GM03348 (cell line): Measurements from ENCODE around the gene NISCH.
"Not testable (repeated sequence)": the region's sequence is repeated elsewhere in the genome, so short reads cannot be mapped to it uniquely, and the experiment has no call there.

Experiments
- DNase-seq: peaks from one replicate; pipeline ENCODE4 v3.0.0; 2012; ENCODE audit warnings: low spot score

NISCH gene

DNA sequence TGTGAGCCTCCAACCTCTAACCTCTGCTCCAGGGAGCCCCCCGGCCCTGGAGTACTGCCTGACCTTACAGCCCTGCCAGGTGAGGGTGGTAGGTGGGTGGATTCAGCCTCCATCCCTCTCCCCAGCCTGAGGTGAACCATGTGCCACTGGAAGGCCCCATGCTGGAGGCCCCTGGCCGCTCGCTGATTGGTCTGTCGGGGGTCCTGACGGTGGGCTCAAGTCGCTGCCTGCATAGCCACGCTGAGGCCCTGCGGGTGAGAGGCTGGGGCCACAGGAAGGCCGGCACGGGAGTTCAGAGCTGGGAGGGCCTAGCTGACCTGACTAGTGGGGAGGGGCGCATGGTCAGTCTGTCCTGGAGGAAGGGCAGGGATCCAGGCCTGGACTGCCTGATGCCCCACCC lies 59.2 kb downstream of the NISCH start:
- DNase-seq, result no peak

DNA sequence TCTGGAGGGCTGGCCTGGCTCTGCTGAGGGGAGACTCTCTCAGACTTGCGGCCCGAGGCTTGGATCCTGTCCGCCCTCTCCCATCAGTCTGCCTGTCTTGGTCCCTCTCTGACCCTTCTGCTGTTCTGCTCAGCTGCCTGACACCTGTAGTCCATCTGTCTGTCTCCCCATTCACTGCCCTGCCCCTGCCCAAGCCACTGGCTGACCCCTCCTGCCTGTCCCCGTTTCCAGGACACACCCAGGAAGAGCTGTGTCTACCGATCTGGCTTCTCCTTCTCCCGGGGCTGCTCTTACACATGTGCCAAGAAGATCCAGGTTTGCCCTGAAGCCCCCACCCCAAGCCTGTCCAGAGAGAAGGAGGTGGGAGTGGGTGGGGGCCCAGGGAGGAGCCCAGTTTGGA lies 59.8 kb downstream of the NISCH start:
- no peak for DNase-seq

DNA sequence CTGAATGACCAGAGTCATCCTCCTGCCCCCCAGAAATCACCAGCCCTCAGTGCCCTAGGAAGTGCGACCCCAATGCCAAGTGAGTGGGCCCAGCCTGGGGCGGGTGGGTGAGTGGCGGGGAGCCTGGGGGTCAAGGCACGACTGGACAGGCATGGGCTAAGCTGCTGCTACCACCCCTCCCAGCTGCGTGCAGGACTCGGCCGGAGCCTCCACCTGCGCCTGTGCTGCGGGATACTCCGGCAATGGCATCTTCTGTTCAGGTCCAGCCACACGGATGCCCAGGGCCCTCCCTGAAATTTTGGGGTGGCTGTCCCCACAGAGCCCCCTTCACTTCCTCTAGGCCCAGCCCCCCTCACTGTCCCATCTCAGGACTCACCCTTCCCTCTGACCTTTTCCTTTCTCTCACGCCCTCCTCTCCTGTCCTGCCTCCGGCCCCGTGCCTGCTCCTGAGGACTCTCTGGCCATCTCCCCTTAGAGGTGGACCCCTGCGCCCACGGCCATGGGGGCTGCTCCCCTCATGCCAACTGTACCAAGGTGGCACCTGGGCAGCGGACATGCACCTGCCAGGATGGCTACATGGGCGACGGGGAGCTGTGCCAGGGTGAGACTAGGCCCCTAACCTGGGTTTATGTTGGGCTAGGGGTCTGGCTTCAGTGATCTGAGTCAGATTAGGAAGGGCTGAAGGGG lies 61.2 kb downstream of the NISCH start:
- no peak for DNase-seq

DNA sequence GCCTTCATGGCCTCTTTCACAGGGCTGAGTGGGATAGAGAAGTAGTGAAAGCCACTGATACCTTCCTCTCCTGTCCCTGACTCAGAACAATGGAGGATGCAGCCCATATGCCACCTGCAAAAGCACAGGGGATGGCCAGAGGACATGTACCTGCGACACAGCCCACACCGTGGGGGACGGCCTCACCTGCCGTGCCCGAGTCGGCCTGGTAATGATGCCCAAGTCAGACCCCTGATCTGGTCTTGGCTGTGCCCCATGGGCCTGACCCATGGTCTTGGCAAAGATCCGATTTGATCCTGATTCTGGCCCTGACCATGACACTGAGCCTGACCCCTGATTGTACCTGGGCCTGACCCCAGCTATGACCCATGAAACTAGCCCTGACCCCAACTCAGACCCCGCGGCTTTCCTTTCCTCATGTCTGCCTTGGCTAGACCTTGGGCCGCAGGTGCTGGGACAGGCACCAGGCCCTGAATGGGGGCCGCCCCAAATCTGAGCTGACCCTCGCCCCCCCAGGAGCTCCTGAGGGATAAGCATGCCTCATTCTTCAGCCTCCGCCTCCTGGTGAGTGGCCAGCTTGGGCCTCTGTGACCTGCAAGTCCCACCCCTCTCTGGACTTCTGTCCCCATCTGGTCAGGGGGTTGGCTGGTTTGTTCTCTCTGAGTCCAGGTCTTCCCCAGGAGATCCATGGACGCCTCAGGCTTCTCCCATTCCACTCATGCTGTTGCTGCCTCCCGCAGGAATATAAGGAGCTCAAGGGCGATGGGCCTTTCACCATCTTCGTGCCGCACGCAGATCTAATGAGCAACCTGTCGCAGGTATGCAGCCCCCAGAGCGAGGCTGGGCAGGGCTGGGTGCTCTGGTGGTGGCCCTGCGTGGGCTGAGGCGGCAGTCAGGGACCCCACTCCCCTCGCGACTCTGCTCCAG lies 62.7 kb downstream of the NISCH start:
- DNase-seq, result no peak

GRCh38 chr3:52518723-52519444 lies 63.5 kb downstream of the NISCH start:
- DNase-seq, result peak; percentile 60

- no peak for DNase-seq
Observed at GRCh38 chr3:52519445-52520140, 64.2 kb downstream of the NISCH start.

GRCh38 chr3:52520141-52520667 lies 64.8 kb downstream of the NISCH start:
- DNase-seq, result no peak

DNA sequence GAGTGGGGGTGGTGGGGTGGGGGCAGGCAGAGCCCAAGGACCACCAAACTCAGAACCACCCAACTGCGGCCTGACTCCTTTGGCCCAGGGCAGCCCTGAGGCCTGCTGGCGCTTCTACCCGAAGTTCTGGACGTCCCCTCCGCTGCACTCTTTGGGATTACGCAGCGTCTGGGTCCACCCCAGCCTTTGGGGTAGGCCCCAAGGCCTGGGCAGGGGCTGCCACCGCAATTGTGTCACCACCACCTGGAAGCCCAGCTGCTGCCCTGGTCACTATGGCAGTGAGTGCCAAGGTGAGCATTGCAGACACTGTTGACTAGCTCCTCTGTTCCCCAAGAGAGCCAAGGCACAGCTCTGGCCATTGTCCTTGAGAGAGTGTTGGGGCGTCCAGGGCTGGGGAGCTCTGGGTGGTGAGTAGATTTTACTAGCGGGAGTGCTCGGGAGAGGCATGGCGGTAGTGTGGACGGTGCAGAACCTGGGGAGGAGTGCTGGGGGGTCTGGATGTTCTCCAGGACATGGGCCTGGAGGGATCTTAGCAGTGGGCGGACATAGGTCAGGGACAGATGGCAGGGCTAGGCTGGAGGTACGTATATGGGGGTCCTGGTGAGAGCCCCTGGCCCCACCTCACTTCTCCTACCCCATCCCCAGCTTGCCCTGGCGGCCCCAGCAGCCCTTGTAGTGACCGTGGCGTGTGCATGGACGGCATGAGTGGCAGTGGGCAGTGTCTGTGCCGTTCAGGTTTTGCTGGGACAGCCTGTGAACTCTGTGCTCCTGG lies 65.5 kb downstream of the NISCH start:
- DNase-seq, result no peak

GRCh38 chr3:52521488-52521824 lies 66.1 kb downstream of the NISCH start:
- no peak for DNase-seq

DNA sequence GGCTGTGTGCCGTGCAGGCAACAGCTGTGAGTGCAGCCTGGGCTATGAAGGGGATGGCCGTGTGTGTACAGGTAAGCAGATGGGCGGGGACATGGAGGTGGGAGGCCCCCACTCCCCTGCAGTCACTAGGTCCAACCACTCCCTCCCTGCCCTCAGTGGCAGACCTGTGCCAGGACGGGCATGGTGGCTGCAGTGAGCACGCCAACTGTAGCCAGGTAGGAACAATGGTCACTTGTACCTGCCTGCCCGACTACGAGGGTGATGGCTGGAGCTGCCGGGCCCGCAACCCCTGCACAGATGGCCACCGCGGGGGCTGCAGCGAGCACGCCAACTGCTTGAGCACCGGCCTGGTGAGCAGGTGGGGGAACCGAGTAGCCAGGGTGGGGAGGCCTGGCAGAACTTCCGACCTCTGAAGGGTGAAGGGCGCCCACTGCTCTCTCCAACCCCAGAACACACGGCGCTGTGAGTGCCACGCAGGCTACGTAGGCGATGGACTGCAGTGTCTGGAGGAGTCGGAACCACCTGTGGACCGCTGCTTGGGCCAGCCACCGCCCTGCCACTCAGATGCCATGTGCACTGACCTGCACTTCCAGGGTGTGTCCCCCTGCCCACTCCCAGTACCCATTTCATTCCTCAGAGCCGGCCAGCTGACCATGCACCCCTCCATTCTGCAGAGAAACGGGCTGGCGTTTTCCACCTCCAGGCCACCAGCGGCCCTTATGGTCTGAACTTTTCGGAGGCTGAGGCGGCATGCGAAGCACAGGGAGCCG lies 66.7 kb downstream of the NISCH start:
- no peak for DNase-seq

- no peak for DNase-seq
Observed at GRCh38 chr3:52522651-52523251, 67.3 kb downstream of the NISCH start.

- DNase-seq, result no peak
Observed at GRCh38 chr3:52523386-52524257, 68.2 kb downstream of the NISCH start.

DNA sequence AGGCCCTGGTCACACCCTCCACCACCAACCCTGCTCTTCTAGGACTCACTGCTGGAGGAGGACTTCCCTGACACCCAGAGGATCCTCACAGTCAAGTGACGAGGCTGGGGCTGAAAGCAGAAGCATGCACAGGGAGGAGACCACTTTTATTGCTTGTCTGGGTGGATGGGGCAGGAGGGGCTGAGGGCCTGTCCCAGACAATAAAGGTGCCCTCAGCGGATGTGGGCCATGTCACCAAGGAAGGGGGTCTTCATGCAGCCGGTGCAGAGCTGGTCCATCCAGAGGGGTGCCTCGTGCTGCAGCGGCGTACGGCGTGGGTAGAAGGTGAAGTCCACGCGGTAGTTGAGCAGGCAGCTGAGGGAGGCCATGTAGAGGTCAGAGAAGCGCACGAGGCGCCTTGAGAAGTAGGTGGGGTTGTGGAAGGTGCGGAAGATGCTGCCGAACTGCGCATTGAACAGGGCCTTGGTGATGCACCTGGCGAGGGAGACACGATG lies 68.9 kb downstream of the NISCH start:
- DNase-seq, result no peak

- no peak for DNase-seq
Observed at GRCh38 chr3:52524752-52525679, 69.6 kb downstream of the NISCH start.

DNA sequence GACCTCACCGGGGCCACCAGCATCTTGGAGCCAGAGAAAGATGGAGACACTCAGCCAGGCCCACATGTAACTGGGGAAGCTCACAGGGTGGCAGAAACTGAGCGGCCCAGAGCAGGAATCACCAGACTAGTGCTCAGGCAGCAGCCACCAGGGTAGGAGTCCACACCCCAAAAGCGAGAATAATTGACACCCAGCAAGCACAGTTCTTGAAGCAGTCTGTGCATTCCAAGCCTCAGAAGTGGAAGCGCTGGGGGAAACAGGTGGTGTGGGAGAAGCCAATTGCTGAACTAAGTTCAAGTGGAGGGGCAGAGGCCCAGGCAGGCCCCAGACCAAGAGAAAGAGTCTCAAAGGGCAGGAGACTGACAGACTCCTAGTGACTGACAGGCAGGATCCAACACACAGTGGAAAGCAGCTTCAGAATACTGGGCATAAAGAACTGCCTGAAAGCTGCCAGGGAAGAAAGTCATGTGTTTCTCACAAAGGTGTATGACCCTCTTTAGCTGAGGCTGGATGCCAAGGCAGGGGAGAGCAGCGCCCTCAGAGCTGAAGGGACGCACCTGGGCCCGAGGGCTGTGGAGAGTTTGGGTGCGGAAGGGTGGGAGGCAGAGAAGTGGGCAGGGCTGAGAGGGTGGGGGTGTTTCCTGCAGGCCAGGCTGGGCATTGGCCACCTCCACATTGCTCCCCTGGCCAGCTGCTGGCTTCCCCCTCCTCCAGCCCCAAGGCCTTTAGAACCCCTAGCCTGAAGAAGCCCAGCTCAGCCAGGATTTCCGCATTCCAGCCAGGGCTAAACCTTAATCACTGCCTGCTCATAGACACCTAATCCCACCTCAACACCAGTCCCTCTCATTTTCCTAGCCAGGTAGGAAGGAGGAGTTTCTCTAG lies 70.5 kb downstream of the NISCH start:
- no peak for DNase-seq

DNA sequence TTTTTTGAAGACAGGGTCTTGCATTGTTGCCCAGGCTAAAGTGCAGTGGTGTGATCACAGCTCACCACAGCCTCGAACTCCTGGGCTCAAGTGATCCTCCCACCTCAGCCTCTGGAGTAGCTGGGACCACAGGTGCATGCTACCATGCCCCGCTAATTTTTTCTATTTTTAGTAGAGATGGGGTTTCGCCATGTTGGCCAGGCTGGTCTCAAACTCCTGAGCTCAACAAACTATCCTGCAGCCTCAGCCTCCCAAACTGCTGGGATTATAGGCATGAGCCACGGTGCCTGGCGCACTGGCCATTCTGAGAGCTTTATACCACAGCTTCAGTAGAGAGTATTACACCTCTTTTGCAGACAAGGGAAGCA lies 71.3 kb downstream of the NISCH start:
- not testable (repeated sequence) for DNase-seq
